ENCODE data around the gene MOB1A.

- TF ChIP-seq CTCF (IDR thresholded peaks at IDR 0.05) (no peak), POLR2A (IDR thresholded peaks at IDR 0.05) (no peak)
Measured at GRCh38 chr2:74146929-74147726, 31.6 kb downstream of the MOB1A start.

Measured in body of pancreas (tissue), 4 donors.